Measurements from ENCODE around the gene TRERF1. TPM values are rescaled to one million over a fixed set of nuclear protein-coding genes. Genes with fewer than 3 reads are reported as not detected.

Gene TRERF1
- total and polyA plus RNA-seq, 2 experiments from 2014 or later: 11.2 to 20.6 TPM

DNA sequence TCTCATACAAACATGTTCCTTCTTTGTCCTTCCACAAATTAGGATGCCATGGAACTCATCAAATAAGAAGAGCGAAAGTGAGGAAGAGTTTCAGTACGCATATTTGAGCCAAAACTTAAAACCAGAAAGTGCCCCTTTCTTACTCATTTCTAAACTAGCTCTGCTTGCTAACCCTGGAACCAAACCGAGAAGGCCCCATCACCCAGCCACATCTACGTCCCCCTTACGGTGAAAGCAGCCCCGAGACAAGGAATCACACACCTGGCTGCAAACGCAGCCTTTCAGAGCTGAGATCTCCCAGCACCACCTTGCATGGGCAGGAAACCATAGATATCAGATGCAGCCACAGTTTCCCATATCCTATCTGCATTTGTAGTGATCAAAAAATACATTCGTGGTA lies 28.5 kb downstream of the TRERF1 start:
- TF ChIP-seq, protein P1, sequence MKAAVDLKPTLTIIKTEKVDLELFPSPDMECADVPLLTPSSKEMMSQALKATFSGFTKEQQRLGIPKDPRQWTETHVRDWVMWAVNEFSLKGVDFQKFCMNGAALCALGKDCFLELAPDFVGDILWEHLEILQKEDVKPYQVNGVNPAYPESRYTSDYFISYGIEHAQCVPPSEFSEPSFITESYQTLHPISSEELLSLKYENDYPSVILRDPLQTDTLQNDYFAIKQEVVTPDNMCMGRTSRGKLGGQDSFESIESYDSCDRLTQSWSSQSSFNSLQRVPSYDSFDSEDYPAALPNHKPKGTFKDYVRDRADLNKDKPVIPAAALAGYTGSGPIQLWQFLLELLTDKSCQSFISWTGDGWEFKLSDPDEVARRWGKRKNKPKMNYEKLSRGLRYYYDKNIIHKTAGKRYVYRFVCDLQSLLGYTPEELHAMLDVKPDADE (IDR thresholded peaks at IDR 0.05): no peak
- TF ChIP-seq, protein P2, sequence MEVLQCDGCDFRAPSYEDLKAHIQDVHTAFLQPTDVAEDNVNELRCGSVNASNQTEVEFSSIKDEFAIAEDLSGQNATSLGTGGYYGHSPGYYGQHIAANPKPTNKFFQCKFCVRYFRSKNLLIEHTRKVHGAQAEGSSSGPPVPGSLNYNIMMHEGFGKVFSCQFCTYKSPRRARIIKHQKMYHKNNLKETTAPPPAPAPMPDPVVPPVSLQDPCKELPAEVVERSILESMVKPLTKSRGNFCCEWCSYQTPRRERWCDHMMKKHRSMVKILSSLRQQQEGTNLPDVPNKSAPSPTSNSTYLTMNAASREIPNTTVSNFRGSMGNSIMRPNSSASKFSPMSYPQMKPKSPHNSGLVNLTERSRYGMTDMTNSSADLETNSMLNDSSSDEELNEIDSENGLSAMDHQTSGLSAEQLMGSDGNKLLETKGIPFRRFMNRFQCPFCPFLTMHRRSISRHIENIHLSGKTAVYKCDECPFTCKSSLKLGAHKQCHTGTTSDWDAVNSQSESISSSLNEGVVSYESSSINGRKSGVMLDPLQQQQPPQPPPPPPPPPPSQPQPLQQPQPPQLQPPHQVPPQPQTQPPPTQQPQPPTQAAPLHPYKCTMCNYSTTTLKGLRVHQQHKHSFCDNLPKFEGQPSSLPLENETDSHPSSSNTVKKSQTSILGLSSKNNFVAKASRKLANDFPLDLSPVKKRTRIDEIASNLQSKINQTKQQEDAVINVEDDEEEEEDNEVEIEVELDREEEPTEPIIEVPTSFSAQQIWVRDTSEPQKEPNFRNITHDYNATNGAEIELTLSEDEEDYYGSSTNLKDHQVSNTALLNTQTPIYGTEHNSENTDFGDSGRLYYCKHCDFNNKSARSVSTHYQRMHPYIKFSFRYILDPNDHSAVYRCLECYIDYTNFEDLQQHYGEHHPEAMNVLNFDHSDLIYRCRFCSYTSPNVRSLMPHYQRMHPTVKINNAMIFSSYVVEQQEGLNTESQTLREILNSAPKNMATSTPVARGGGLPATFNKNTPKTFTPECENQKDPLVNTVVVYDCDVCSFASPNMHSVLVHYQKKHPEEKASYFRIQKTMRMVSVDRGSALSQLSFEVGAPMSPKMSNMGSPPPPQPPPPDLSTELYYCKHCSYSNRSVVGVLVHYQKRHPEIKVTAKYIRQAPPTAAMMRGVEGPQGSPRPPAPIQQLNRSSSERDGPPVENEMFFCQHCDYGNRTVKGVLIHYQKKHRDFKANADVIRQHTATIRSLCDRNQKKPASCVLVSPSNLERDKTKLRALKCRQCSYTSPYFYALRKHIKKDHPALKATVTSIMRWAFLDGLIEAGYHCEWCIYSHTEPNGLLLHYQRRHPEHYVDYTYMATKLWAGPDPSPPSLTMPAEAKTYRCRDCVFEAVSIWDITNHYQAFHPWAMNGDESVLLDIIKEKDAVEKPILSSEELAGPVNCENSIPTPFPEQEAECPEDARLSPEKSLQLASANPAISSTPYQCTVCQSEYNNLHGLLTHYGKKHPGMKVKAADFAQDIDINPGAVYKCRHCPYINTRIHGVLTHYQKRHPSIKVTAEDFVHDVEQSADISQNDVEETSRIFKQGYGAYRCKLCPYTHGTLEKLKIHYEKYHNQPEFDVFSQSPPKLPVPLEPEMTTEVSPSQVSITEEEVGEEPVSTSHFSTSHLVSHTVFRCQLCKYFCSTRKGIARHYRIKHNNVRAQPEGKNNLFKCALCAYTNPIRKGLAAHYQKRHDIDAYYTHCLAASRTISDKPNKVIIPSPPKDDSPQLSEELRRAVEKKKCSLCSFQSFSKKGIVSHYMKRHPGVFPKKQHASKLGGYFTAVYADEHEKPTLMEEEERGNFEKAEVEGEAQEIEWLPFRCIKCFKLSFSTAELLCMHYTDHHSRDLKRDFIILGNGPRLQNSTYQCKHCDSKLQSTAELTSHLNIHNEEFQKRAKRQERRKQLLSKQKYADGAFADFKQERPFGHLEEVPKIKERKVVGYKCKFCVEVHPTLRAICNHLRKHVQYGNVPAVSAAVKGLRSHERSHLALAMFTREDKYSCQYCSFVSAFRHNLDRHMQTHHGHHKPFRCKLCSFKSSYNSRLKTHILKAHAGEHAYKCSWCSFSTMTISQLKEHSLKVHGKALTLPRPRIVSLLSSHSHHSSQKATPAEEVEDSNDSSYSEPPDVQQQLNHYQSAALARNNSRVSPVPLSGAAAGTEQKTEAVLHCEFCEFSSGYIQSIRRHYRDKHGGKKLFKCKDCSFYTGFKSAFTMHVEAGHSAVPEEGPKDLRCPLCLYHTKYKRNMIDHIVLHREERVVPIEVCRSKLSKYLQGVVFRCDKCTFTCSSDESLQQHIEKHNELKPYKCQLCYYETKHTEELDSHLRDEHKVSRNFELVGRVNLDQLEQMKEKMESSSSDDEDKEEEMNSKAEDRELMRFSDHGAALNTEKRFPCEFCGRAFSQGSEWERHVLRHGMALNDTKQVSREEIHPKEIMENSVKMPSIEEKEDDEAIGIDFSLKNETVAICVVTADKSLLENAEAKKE (CRISPR knock-in tag; IDR thresholded peaks at IDR 0.05): no peak
- TF ChIP-seq, protein P3, sequence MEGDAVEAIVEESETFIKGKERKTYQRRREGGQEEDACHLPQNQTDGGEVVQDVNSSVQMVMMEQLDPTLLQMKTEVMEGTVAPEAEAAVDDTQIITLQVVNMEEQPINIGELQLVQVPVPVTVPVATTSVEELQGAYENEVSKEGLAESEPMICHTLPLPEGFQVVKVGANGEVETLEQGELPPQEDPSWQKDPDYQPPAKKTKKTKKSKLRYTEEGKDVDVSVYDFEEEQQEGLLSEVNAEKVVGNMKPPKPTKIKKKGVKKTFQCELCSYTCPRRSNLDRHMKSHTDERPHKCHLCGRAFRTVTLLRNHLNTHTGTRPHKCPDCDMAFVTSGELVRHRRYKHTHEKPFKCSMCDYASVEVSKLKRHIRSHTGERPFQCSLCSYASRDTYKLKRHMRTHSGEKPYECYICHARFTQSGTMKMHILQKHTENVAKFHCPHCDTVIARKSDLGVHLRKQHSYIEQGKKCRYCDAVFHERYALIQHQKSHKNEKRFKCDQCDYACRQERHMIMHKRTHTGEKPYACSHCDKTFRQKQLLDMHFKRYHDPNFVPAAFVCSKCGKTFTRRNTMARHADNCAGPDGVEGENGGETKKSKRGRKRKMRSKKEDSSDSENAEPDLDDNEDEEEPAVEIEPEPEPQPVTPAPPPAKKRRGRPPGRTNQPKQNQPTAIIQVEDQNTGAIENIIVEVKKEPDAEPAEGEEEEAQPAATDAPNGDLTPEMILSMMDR (conservative IDR thresholded peaks at IDR 0.05; ENCODE audit: low read depth in 2 of 2): no peak
- TF ChIP-seq, protein P4, sequence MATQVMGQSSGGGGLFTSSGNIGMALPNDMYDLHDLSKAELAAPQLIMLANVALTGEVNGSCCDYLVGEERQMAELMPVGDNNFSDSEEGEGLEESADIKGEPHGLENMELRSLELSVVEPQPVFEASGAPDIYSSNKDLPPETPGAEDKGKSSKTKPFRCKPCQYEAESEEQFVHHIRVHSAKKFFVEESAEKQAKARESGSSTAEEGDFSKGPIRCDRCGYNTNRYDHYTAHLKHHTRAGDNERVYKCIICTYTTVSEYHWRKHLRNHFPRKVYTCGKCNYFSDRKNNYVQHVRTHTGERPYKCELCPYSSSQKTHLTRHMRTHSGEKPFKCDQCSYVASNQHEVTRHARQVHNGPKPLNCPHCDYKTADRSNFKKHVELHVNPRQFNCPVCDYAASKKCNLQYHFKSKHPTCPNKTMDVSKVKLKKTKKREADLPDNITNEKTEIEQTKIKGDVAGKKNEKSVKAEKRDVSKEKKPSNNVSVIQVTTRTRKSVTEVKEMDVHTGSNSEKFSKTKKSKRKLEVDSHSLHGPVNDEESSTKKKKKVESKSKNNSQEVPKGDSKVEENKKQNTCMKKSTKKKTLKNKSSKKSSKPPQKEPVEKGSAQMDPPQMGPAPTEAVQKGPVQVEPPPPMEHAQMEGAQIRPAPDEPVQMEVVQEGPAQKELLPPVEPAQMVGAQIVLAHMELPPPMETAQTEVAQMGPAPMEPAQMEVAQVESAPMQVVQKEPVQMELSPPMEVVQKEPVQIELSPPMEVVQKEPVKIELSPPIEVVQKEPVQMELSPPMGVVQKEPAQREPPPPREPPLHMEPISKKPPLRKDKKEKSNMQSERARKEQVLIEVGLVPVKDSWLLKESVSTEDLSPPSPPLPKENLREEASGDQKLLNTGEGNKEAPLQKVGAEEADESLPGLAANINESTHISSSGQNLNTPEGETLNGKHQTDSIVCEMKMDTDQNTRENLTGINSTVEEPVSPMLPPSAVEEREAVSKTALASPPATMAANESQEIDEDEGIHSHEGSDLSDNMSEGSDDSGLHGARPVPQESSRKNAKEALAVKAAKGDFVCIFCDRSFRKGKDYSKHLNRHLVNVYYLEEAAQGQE (IDR thresholded peaks at IDR 0.05; ENCODE audit: unreplicated experiment): no peak
- TF ChIP-seq JUNB (IDR thresholded peaks at IDR 0.05; ENCODE audit: unreplicated experiment) (no peak), ZNF114 (CRISPR knock-in tag; IDR thresholded peaks at IDR 0.05) (no peak)
- Histone ChIP-seq H3K9me2 (ENCODE audit: insufficient read depth) (no peaks in the 10 kb centered on the region), H3K4me2 (no peak overlapping the region), H3K79me2 (replicated peaks; ENCODE audit: insufficient read depth) (peaks cover 96% of the 10 kb centered on the region), H2AFZ (no peak overlapping the region), H3K27ac (ENCODE audit: low read depth) (no peak overlapping the region), H3K27me3 (ENCODE audit: insufficient read depth) (no peaks in the 10 kb centered on the region), H3K4me3 (no peak overlapping the region), H3F3A (replicated peaks; ENCODE audit: low read depth) (0 out of 2 replicates have a peak, but pooled peaks cover 4% of the 10 kb centered on the region), H3K4me1 (ENCODE audit: insufficient read depth) (peaks cover 23% of the 10 kb centered on the region), H4K20me1 (replicated peaks; ENCODE audit: insufficient read depth) (peaks cover 53% of the 10 kb centered on the region), H3K36me3 (ENCODE audit: insufficient read depth) (no peaks in the 10 kb centered on the region)
- DNase-seq (ENCODE audit: low spot score) (no peak), ATAC-seq (no peak)
- peaks cover 9% of the 10 kb centered on the region; the same call in 2 of the 3 replicates for H3K36me3 Mint-ChIP-seq (ENCODE audit: low read depth)
- H3K4me3 Mint-ChIP-seq: no peak overlapping the region
- H3K27me3 Mint-ChIP-seq (ENCODE audit: insufficient read depth, low read depth, poor library complexity): peaks cover 9% of the 10 kb centered on the region
- H3K27ac Mint-ChIP-seq: peak overlapping the region; percentile 27; the same call in 1 of the 2 replicates
- H3K9me3 Mint-ChIP-seq: no peaks in the 10 kb centered on the region
- peaks cover 46% of the 10 kb centered on the region for H3K4me1 Mint-ChIP-seq

All from GM23338 (cell line).